Vagina (tissue), 2 donors: ENCODE results near the gene RABGAP1L. TPM values are rescaled to one million over a fixed set of nuclear protein-coding genes. Genes with fewer than 3 reads are reported as not detected.

Source experiments
- DNase-seq, 2 donors: peaks; one replicate each; pipeline ENCODE4 v3.0.0-alpha.2; 2017; ENCODE audit errors: extremely low spot score in 2 of 2
- H3K27ac ChIP-seq: fragments of 200-600 bp; sonication (generic); one replicate; pipeline ENCODE4 v1.5.1; 2019
- H3K27me3 ChIP-seq: fragments of 200-600 bp; sonication (generic); one replicate; pipeline ENCODE4 v1.5.1; 2019
- H3K36me3 ChIP-seq, 2 donors: fragments of 200-600 bp; sonication (generic); one replicate each; pipeline ENCODE4 v1.5.1; 2017 to 2019
- H3K4me1 ChIP-seq: fragments of 200-600 bp; sonication (generic); one replicate; pipeline ENCODE4 v1.5.1; 2019
- H3K4me3 ChIP-seq, 2 donors: fragments of 200-600 bp; sonication (generic); 1 replicate in 1 of 2; 2 replicates in 1 of 2; pipeline ENCODE4 v1.5.1; 2016 to 2019
- H3K9me3 ChIP-seq: fragments of 200-600 bp; sonication (generic); one replicate; pipeline ENCODE4 v1.5.1; 2019
- POLR2A ChIP-seq, 2 donors: fragments of 450-650 bp; IDR thresholded peaks; one replicate each; pipeline ENCODE4 v1.6.1; 2017; ENCODE audit warnings: antibody characterized with exemption in 2 of 2, mild to moderate bottlenecking in 2 of 2, moderate library complexity in 2 of 2
- POLR2AphosphoS5 ChIP-seq, 2 donors: sonication (generic); formaldehyde crosslinking; IDR thresholded peaks; one replicate each; pipeline ENCODE4 v1.9.0; 2017; ENCODE audit warnings: antibody characterized with exemption in 2 of 2, mild to moderate bottlenecking in 2 of 2, low read depth in 1 of 2; ENCODE audit not compliant: insufficient read depth in 1 of 2
- intact Hi-C: fragments of 100-400 bp; cut with DNase I; formaldehyde crosslinking; loops from one replicate; pipeline ENCODE4 v1.15.1; 2023
- total RNA-seq: library from RNA; depleted of rRNA; stranded (reverse); fragments of >200 nt; gene quantifications from one replicate; pipeline ENCODE4 v1.2.3, GENCODE V29; 2016
- TF ChIP-seq, protein P1 (sequence below), 3 experiments: fragments of 450-650 bp in 2 of 3; fragments of 200-600 bp in 1 of 3; sonication (generic) in 1 of 3; IDR thresholded peaks; one replicate each; pipeline ENCODE4 v1.5.1; 2017 to 2019; ENCODE audit warnings: antibody characterized with exemption in 3 of 3, mild to moderate bottlenecking in 2 of 3, moderate library complexity in 2 of 3

The RABGAP1L gene
- total RNA-seq, 1 donor from 2014 or later = 40.0 TPM

DNA sequence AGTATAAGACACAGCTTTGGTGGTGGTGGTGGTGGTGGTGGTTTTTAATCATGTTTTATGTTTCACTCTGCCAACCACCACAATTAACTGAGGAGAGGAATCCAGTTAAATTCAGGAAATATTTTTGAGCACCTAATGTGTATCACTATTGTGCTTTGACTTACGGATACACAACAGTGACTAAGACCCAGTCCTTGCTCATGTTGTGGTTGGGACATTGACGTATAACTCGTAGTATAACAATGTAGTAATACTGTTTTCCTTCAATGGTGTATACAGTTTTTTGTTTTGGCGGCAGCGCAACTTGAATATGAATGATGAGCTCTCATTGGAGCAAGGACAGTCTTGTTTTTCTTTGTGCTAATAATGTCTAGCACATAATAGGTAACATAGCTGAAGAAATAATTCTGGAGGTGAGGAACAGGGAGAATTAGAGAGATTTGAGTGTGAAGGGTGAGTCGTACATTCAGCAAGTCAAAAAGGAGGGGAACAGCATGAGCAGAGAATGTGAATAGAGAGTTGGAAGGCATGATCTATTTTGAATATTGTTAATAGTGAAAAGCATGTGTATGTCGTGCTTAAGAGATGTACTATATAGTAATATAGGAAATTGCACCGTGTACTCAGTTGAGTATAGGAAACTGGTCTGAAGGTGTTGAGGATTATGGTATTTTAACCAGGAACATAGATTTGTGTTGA, 845.9 kb downstream of the RABGAP1L start:
- intact Hi-C loops = no loop called here
- Histone ChIP-seq H3K4me1 (peaks cover 38% of the 10 kb centered on the region), H3K27ac (no peak overlapping the region), H3K4me3 (no peak overlapping the region), H3K36me3 (peaks cover 0 to 36% of the 10 kb centered on the region in 2 donors), H3K9me3 (no peaks in the 10 kb centered on the region), H3K27me3 (no peaks in the 10 kb centered on the region)
- no peak for DNase-seq
- no peak for TF ChIP-seq POLR2AphosphoS5 (IDR thresholded peaks at IDR 0.05; ENCODE audit: insufficient read depth in 1 of 2, low read depth in 1 of 2)
- no peak for TF ChIP-seq POLR2A (IDR thresholded peaks at IDR 0.05)
- TF ChIP-seq, protein P1, sequence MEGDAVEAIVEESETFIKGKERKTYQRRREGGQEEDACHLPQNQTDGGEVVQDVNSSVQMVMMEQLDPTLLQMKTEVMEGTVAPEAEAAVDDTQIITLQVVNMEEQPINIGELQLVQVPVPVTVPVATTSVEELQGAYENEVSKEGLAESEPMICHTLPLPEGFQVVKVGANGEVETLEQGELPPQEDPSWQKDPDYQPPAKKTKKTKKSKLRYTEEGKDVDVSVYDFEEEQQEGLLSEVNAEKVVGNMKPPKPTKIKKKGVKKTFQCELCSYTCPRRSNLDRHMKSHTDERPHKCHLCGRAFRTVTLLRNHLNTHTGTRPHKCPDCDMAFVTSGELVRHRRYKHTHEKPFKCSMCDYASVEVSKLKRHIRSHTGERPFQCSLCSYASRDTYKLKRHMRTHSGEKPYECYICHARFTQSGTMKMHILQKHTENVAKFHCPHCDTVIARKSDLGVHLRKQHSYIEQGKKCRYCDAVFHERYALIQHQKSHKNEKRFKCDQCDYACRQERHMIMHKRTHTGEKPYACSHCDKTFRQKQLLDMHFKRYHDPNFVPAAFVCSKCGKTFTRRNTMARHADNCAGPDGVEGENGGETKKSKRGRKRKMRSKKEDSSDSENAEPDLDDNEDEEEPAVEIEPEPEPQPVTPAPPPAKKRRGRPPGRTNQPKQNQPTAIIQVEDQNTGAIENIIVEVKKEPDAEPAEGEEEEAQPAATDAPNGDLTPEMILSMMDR (IDR thresholded peaks at IDR 0.05) = no peak

- Histone ChIP-seq H3K27me3 (no peaks in the 10 kb centered on the region), H3K36me3 (peaks cover 0 to 68% of the 10 kb centered on the region in 2 donors), H3K4me3 (no peak overlapping the region), H3K9me3 (no peaks in the 10 kb centered on the region), H3K27ac (no peak overlapping the region), H3K4me1 (peaks cover under 1% of the 10 kb centered on the region)
- DNase-seq = no peak
- TF ChIP-seq POLR2AphosphoS5 (IDR thresholded peaks at IDR 0.05; ENCODE audit: insufficient read depth in 1 of 2, low read depth in 1 of 2) = no peak
- no peak for TF ChIP-seq POLR2A (IDR thresholded peaks at IDR 0.05)
- TF ChIP-seq, protein P1 (IDR thresholded peaks at IDR 0.05) = no peak
- intact Hi-C loops = no loop called here
These were observed 850.2 kb downstream of the RABGAP1L start for GRCh38 chr1:175009532-175009931.

DNA sequence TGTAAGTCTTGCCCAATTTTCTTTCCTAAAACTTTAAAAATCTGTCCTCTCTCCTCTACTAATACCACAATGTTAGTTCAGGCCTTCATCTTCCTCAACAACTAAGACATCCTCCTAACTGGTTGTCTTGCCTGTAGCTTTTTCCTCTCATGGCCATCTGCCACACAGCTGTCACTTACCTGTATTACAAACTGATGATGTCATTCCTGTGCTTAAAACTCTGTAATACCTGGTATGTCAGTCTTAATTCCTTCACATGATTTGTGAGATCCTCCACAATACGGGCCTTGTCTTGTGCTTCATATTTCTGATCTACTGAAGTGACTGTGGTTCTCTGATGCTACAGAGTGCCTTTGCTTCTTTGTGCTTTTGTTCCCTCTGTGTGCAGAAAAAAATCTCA, 854.1 kb downstream of the RABGAP1L start:
- intact Hi-C loops = no loop called here
- Histone ChIP-seq H3K4me3 (no peak overlapping the region), H3K4me1 (no peaks in the 10 kb centered on the region), H3K9me3 (no peaks in the 10 kb centered on the region), H3K27ac (no peak overlapping the region), H3K36me3 (peaks cover 0 to 87% of the 10 kb centered on the region in 2 donors), H3K27me3 (no peaks in the 10 kb centered on the region)
- DNase-seq = no peak
- TF ChIP-seq POLR2AphosphoS5 (IDR thresholded peaks at IDR 0.05; ENCODE audit: insufficient read depth in 1 of 2, low read depth in 1 of 2) (no peak), POLR2A (IDR thresholded peaks at IDR 0.05) (no peak)
- TF ChIP-seq, protein P1 (IDR thresholded peaks at IDR 0.05) = no peak

DNA sequence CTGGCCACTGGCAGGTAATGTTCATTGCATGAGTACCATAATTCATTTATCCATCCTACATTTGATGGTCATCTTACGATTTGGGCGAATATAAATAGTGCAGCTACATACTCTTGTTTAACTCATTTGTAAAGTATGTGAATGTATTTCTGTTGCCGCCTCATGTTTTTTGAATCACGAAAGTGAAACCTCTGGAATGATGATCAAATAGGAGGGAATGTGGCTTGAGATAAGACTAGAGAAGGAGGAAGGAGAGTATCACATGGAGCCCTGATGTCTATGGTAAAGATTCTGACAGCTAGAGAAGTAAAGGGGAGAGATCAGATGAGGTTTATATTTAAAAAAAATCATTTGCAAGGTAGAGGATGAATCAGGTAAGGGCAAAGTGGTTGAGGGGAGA, 855.9 kb downstream of the RABGAP1L start:
- no peak overlapping the region for H3K4me3 ChIP-seq
- DNase-seq = no peak
- peaks cover 0 to 69% of the 10 kb centered on the region in 2 donors for H3K36me3 ChIP-seq
- intact Hi-C loops = no loop called here
- no peaks in the 10 kb centered on the region for H3K27me3 ChIP-seq
- no peak overlapping the region for H3K27ac ChIP-seq
- TF ChIP-seq POLR2AphosphoS5 (IDR thresholded peaks at IDR 0.05; ENCODE audit: insufficient read depth in 1 of 2, low read depth in 1 of 2) (no peak), POLR2A (IDR thresholded peaks at IDR 0.05) (no peak)
- TF ChIP-seq, protein P1 (IDR thresholded peaks at IDR 0.05) = no peak
- H3K4me1 ChIP-seq = no peaks in the 10 kb centered on the region
- H3K9me3 ChIP-seq = no peaks in the 10 kb centered on the region

GRCh38 chr1:175019524-175019923, 860.2 kb downstream of the RABGAP1L start:
- Histone ChIP-seq H3K27me3 (no peaks in the 10 kb centered on the region), H3K9me3 (no peaks in the 10 kb centered on the region), H3K27ac (no peak overlapping the region), H3K4me3 (no peak overlapping the region), H3K36me3 (peaks cover 0 to 37% of the 10 kb centered on the region in 2 donors), H3K4me1 (peaks cover 18% of the 10 kb centered on the region)
- TF ChIP-seq, protein P1 (IDR thresholded peaks at IDR 0.05) = no peak
- TF ChIP-seq POLR2AphosphoS5 (IDR thresholded peaks at IDR 0.05; ENCODE audit: insufficient read depth in 1 of 2, low read depth in 1 of 2) (no peak), POLR2A (IDR thresholded peaks at IDR 0.05) (no peak)
- DNase-seq = no peak
- intact Hi-C loops = no loop called here
